Myocyte (in vitro differentiated cells): ENCODE measurements around the gene FAM228A. TPM values are rescaled to one million over a fixed set of nuclear protein-coding genes. Genes with fewer than 3 reads are reported as not detected.

ENCODE experiments used
- DNase-seq: peaks from one replicate; pipeline ENCODE4 v3.0.0-alpha.2; 2012; ENCODE audit warnings: low read depth
- total RNA-seq: library from RNA; depleted of rRNA; stranded (reverse); fragments of >200 nt; gene quantifications from 2 replicates; pipeline ENCODE4 v1.2.3, GENCODE V29; 2014

The FAM228A gene
- total RNA-seq, 1 donor from 2014 or later = not detected

GRCh38 chr2:24222946-24223345 lies 48.1 kb downstream of the FAM228A start:
- DNase-seq = no peak

DNA sequence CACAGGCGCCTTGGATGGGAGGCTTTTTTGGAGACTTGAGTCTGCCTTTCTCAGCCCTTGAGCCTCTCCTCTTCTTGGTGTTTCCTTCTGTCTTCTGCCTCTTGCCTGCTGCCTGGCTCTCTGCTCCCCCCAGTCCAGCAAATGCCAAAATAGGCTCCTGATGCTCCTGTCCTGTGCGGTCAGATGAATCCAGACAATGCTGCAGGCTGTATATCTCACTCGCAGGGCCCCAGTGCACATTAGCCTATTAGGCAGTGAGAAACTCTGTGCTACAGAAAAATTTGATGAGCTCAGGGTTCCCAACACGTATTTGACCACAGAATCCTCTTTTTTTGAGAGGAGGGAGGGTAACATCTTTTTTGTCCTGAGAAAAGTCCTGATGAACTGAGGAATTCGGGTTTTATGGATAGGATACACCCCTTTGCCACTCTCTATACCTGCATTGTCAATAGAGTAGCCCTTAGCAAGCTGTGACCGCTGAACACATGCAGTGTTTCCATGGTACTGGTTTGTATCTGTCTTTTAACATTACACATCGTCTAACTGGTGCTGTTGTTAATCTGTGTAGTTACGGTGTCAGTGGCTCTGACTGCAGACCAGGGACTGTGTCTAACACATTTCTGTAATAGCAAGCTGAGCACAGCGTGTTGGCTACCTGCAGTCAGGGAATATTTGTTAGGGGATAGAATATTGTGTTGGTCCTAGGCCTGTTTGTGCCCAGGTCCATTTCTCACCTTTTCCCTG lies 50.8 kb downstream of the FAM228A start:
- no peak for DNase-seq

DNA sequence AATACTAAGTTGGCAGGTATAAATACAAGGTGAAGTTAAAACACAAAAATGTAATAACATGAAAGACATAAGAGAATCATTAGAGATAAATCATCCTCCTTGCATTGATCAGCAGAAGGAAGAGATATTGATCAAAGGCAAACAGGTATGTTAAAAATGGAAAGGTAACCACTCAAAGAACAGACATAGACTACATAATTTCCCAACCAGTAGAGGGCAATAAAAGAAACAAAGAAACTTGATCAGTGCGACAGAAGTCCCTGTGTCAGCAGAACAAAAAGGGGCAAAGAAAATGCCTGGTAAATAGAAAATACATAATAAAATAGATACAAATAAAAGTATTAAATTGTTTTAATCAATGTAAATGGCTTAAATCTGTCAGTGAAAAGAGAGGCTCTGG lies 53.6 kb downstream of the FAM228A start:
- DNase-seq = peak; percentile 27

- DNase-seq = peak; percentile 26
These were observed 56.6 kb downstream of the FAM228A start for GRCh38 chr2:24231461-24231881.

DNA sequence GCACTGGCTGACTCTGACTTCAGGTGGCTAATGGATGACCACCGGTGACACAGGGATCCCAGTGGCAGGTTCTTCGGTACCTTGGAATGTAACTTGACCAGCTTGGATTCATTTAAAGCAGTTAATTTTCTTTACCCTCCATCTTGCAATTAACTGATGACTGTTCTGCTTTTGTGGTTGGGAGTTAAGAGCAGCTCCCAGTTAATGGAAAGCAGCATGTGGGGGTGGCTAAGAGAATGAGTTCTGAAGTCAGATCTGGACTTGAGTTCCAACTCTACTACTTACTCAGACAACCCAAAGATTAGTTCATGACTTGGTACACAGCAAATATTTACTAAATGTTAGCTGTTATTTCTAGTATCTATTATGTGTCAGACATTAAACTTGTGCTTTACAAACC lies 58.5 kb downstream of the FAM228A start:
- no peak for DNase-seq

- DNase-seq = no peak
These were observed 62.5 kb downstream of the FAM228A start for GRCh38 chr2:24237313-24237712.

DNA sequence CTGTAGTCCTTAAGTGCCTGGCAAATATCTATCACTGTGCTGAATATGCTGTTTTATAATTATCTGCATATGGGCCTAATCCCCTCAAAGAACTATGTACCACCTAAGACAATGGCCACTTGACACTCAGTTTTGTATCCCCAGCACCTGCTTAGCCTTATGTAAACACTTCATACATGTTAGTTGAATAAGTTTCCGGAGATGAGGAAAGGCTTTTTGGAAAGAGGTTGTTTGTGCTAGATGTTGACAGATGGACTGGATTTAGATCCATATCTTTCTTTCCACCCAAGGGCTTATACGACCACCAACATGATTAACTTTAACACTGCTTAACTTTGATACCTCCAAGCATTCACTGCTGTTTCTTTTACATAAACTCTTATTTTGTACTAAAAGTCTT lies 63.3 kb downstream of the FAM228A start:
- no peak for DNase-seq

DNA sequence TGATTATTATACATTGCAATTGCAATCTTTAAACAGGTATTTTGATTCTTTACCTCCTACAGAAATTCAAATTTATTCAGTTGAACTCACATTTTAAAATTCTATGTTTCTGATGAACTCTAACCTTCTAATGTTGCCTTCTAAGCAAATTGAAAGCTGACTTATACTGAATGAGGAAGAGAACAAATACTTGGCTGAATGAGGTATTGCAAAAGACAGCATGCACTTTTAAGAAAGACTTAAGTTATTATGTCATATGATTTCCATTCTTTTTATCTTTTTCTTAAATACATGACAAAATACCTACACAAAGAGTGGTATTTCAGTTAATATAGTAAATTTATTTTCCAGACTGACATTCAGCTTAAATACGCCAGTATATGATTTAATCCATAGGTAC lies 64.7 kb downstream of the FAM228A start:
- DNase-seq = no peak

Other genes with a start within 250 kb of the FAM228A start
- 22.9 and 36.1 TPM in 2 replicates for gene ATAD2B, start 247.9 kb upstream of the FAM228A start, total RNA-seq
- gene UBXN2A, start 234.6 kb upstream of the FAM228A start, total RNA-seq = 13.0 and 15.6 TPM in 2 replicates
- gene MFSD2B, start 165.0 kb upstream of the FAM228A start, total RNA-seq = 0.16 TPM in 1 of 2 replicates, not detected in the other
- gene WDCP, start 127.7 kb upstream of the FAM228A start, total RNA-seq = 11.3 and 11.9 TPM in 2 replicates
- gene FKBP1B, start 125.3 kb upstream of the FAM228A start, total RNA-seq = 2.0 and 2.4 TPM in 2 replicates
- 89.0 and 92.9 TPM in 2 replicates for gene SF3B6, start 98.7 kb upstream of the FAM228A start, total RNA-seq
- gene TP53I3, start 90.2 kb upstream of the FAM228A start, total RNA-seq = 61.8 and 66.8 TPM in 2 replicates
- gene PFN4, start 51.7 kb upstream of the FAM228A start, total RNA-seq = 1.1 and 2.1 TPM in 2 replicates
- gene FAM228B, start 51.6 kb upstream of the FAM228A start, total RNA-seq = 5.9 and 6.2 TPM in 2 replicates
- 27.4 and 28.2 TPM in 2 replicates for gene ITSN2, start 185.5 kb downstream of the FAM228A start, total RNA-seq